IMR-90 (cell line): Measurements from ENCODE around the gene SERPINA4.

Experiments used
- POLR2A ChIP-seq: IDR thresholded peaks from 2 replicates; pipeline ENCODE4 v1.6.1; 2012; ENCODE audit warnings: mild to moderate bottlenecking, low read depth, low read length
- TF ChIP-seq, protein P1 (sequence below): conservative IDR thresholded peaks from 2 replicates; pipeline ENCODE4 v1.5.1; 2012; ENCODE audit warnings: mild to moderate bottlenecking, low read depth, low read length, improper control_type of control experiment
- TF ChIP-seq, protein P2 (sequence below): fragments of 150-350 bp; IDR thresholded peaks from 2 replicates; pipeline ENCODE4 v1.6.1; 2017; ENCODE audit warnings: mild to moderate bottlenecking, antibody characterized with exemption, low read length, low read depth

DNA sequence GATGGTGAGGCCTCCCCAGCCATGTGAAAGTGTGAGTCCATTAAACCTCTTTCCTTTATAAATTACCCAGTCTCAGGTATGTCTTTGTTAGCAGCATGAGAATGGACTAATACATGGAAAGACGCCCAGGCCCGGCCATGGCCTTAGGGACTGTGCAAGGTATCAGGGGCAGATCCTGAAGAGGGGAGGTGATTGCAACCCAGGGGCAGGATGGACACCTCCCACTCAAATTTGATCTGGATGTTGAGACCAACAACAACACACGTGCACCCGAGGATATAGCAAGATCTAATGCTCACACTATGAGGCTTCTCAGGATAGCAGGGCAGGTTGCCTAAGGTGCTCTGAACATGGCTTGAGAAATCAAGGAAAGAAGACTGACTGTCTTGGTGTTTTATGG lies 13.5 kb upstream of the SERPINA4 start:
- TF ChIP-seq, protein P1, sequence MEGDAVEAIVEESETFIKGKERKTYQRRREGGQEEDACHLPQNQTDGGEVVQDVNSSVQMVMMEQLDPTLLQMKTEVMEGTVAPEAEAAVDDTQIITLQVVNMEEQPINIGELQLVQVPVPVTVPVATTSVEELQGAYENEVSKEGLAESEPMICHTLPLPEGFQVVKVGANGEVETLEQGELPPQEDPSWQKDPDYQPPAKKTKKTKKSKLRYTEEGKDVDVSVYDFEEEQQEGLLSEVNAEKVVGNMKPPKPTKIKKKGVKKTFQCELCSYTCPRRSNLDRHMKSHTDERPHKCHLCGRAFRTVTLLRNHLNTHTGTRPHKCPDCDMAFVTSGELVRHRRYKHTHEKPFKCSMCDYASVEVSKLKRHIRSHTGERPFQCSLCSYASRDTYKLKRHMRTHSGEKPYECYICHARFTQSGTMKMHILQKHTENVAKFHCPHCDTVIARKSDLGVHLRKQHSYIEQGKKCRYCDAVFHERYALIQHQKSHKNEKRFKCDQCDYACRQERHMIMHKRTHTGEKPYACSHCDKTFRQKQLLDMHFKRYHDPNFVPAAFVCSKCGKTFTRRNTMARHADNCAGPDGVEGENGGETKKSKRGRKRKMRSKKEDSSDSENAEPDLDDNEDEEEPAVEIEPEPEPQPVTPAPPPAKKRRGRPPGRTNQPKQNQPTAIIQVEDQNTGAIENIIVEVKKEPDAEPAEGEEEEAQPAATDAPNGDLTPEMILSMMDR, result no peak
- TF ChIP-seq POLR2A, result no peak
- TF ChIP-seq, protein P2, sequence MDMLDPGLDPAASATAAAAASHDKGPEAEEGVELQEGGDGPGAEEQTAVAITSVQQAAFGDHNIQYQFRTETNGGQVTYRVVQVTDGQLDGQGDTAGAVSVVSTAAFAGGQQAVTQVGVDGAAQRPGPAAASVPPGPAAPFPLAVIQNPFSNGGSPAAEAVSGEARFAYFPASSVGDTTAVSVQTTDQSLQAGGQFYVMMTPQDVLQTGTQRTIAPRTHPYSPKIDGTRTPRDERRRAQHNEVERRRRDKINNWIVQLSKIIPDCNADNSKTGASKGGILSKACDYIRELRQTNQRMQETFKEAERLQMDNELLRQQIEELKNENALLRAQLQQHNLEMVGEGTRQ, result no peak
